ENCODE results near the gene CCT3. TPM values are rescaled to one million over a fixed set of nuclear protein-coding genes. Genes with fewer than 3 reads are reported as not detected.

Gene CCT3
- total and polyA plus RNA-seq, 10 donors = 73.7 to 129 (median 105) TPM

- 91 to 99% (median 93%) methylated on average over 11 of the region's 11 CpGs for WGBS, 5 donors
- intact Hi-C loops (cut with DNase I; ENCODE audit: low total_unique reads) = no loop called here
- no peak overlapping the region for H3K4me3 ChIP-seq
- H3K36me3 ChIP-seq = no peaks in the 10 kb centered on the region
- H3K27ac ChIP-seq = no peak overlapping the region
- DNase-seq = peak; percentile 39
- peaks cover 0 to 9% (median 5%) of the 10 kb centered on the region in 6 donors for H3K4me1 ChIP-seq
- TF ChIP-seq POLR2AphosphoS5 (IDR thresholded peaks at IDR 0.05) = no peak
- no peaks in the 10 kb centered on the region for H3K9me3 ChIP-seq
- peaks cover 0 to 49% (median 16%) of the 10 kb centered on the region in 7 donors for H3K27me3 ChIP-seq (replicated peaks in 1 of 7)
These were observed 22.4 kb upstream of the CCT3 start for GRCh38 chr1:156360534-156360933.

GRCh38 chr1:156359973-156360372 is 21.9 kb upstream of the CCT3 start:
- Histone ChIP-seq H3K4me3 (no peak overlapping the region), H3K9me3 (no peaks in the 10 kb centered on the region), H3K27me3 (replicated peaks in 1 of 7) (peaks cover 0 to 55% (median 16%) of the 10 kb centered on the region in 7 donors), H3K36me3 (no peaks in the 10 kb centered on the region), H3K4me1 (peaks cover 0 to 9% (median 5%) of the 10 kb centered on the region in 6 donors), H3K27ac (no peak overlapping the region)
- TF ChIP-seq POLR2AphosphoS5 (IDR thresholded peaks at IDR 0.05) (no peak), CTCF (IDR thresholded peaks at IDR 0.05 in 8 of 11, conservative IDR thresholded peaks at IDR 0.05 in 3 of 11) (no peak), POLR2A (IDR thresholded peaks at IDR 0.05) (no peak)
- 36 to 45% (median 41%) methylated on average over 6 of the region's 6 CpGs for WGBS, 5 donors
- DNase-seq = peak; percentile 36
- intact Hi-C loops (cut with DNase I; ENCODE audit: low total_unique reads) = no loop called here

- no peak overlapping the region for H3K27ac ChIP-seq
- no peak overlapping the region for H3K4me3 ChIP-seq
- peaks cover 0 to 9% (median 5%) of the 10 kb centered on the region in 6 donors for H3K4me1 ChIP-seq
- WGBS, 5 donors = 87 to 99% (median 94%) methylated on average over 3 of the region's 3 CpGs
- DNase-seq = peak; percentile 11
- no peaks in the 10 kb centered on the region for H3K9me3 ChIP-seq
- intact Hi-C loops (cut with DNase I; ENCODE audit: low total_unique reads) = no loop called here
- no peaks in the 10 kb centered on the region for H3K36me3 ChIP-seq
- peaks cover 0 to 49% (median 16%) of the 10 kb centered on the region in 7 donors for H3K27me3 ChIP-seq (replicated peaks in 1 of 7)
- TF ChIP-seq POLR2A (IDR thresholded peaks at IDR 0.05) = no peak
- no peak for TF ChIP-seq CTCF (IDR thresholded peaks at IDR 0.05 in 8 of 11, conservative IDR thresholded peaks at IDR 0.05 in 3 of 11)
- no peak for TF ChIP-seq POLR2AphosphoS5 (IDR thresholded peaks at IDR 0.05)
These were observed 21.2 kb upstream of the CCT3 start for GRCh38 chr1:156359249-156359648.

- intact Hi-C loops (cut with DNase I; ENCODE audit: low total_unique reads) = no loop called here
- peaks cover 0 to 9% (median 5%) of the 10 kb centered on the region in 6 donors for H3K4me1 ChIP-seq
- no peaks in the 10 kb centered on the region for H3K36me3 ChIP-seq
- H3K4me3 ChIP-seq = no peak overlapping the region
- H3K9me3 ChIP-seq = no peaks in the 10 kb centered on the region
- TF ChIP-seq CTCF (IDR thresholded peaks at IDR 0.05 in 8 of 11, conservative IDR thresholded peaks at IDR 0.05 in 3 of 11) (no peak), POLR2A (IDR thresholded peaks at IDR 0.05) (no peak), POLR2AphosphoS5 (IDR thresholded peaks at IDR 0.05) (no peak)
- H3K27me3 ChIP-seq (replicated peaks in 1 of 7) = peaks cover 0 to 42% (median 16%) of the 10 kb centered on the region in 7 donors
- 76 to 90% (median 86%) methylated on average over 1 of the region's 1 CpG for WGBS, 5 donors
- peak; percentile 27 for DNase-seq
- H3K27ac ChIP-seq = no peak overlapping the region
These were observed 20.5 kb upstream of the CCT3 start for GRCh38 chr1:156358641-156359040.

- no peak overlapping the region for H3K27ac ChIP-seq
- H3K4me3 ChIP-seq = no peak overlapping the region
- no peaks in the 10 kb centered on the region for H3K36me3 ChIP-seq
- WGBS, 5 donors = 90 to 97% (median 95%) methylated on average over 2 of the region's 2 CpGs
- peaks cover 0 to 40% (median 16%) of the 10 kb centered on the region in 7 donors for H3K27me3 ChIP-seq (replicated peaks in 1 of 7)
- intact Hi-C loops (cut with DNase I; ENCODE audit: low total_unique reads) = no loop called here
- no peak for DNase-seq
- TF ChIP-seq POLR2AphosphoS5 (IDR thresholded peaks at IDR 0.05) (no peak), POLR2A (IDR thresholded peaks at IDR 0.05) (no peak)
- H3K4me1 ChIP-seq = peaks cover 0 to 9% (median 5%) of the 10 kb centered on the region in 6 donors
- no peaks in the 10 kb centered on the region for H3K9me3 ChIP-seq
These were observed 19.9 kb upstream of the CCT3 start for GRCh38 chr1:156357977-156358376.
